ENCODE data around the gene ERFL.

GRCh38 chr19:41958367-41959055, 30.3 kb upstream of the ERFL start:
- no peak for TF ChIP-seq CTCF (IDR thresholded peaks at IDR 0.05)
- TF ChIP-seq POLR2A (IDR thresholded peaks at IDR 0.05), result peak; percentile 53 to 76 (median 75)
